Putamen (tissue), 1 donor: Measurements from ENCODE around the gene WDFY2.
"Not testable (repeated sequence)": the region's sequence is repeated elsewhere in the genome, so short reads cannot be mapped to it uniquely, and the experiment has no call there.

Experiments used
- DNase-seq: peaks from one replicate; pipeline ENCODE4 v3.0.0-alpha.2; 2016; ENCODE audit warnings: low spot score

WDFY2 gene

GRCh38 chr13:51564252-51564651, 20.0 kb upstream of the WDFY2 start:
- DNase-seq = no peak

GRCh38 chr13:51564671-51565070, 19.6 kb upstream of the WDFY2 start:
- no peak for DNase-seq

- DNase-seq = not testable (repeated sequence)
These were observed 15.3 kb upstream of the WDFY2 start for GRCh38 chr13:51569001-51569400.

GRCh38 chr13:51576754-51577153, 7.5 kb upstream of the WDFY2 start:
- no peak for DNase-seq

- DNase-seq = no peak
These were observed 6.6 kb upstream of the WDFY2 start for GRCh38 chr13:51577690-51578089.

- no peak for DNase-seq
These were observed 4.6 kb upstream of the WDFY2 start for GRCh38 chr13:51579676-51580075.

GRCh38 chr13:51581148-51581820, 3.0 kb upstream of the WDFY2 start:
- DNase-seq = no peak

- DNase-seq = no peak
These were observed 790 bp upstream of the WDFY2 start for GRCh38 chr13:51583469-51583874.

GRCh38 chr13:51584731-51585672, 740 bp downstream of the WDFY2 start:
- DNase-seq = peak; percentile 42

GRCh38 chr13:51585696-51586095, 1.4 kb downstream of the WDFY2 start:
- no peak for DNase-seq

- DNase-seq = no peak
These were observed 3.1 kb downstream of the WDFY2 start for GRCh38 chr13:51587372-51587771.

- DNase-seq = no peak
These were observed 4.2 kb downstream of the WDFY2 start for GRCh38 chr13:51588406-51588949.

- no peak for DNase-seq
These were observed 5.5 kb downstream of the WDFY2 start for GRCh38 chr13:51589793-51590192.

- no peak for DNase-seq
These were observed 6.1 kb downstream of the WDFY2 start for GRCh38 chr13:51590231-51590970.

GRCh38 chr13:51590971-51591627, 6.8 kb downstream of the WDFY2 start:
- no peak for DNase-seq

GRCh38 chr13:51591938-51592337, 7.7 kb downstream of the WDFY2 start:
- DNase-seq = not testable (repeated sequence)

- no peak for DNase-seq
These were observed 10.2 kb downstream of the WDFY2 start for GRCh38 chr13:51594432-51594831.

- no peak for DNase-seq
These were observed 11.2 kb downstream of the WDFY2 start for GRCh38 chr13:51595416-51595815.

GRCh38 chr13:51596541-51596940, 12.3 kb downstream of the WDFY2 start:
- DNase-seq = no peak

- no peak for DNase-seq
These were observed 15.3 kb downstream of the WDFY2 start for GRCh38 chr13:51599444-51600176.

- no peak for DNase-seq
These were observed 16.4 kb downstream of the WDFY2 start for GRCh38 chr13:51600703-51601102.
